H1 (cell line): ENCODE results near the gene SARNP. TPM values are rescaled to one million over a fixed set of nuclear protein-coding genes. Genes with fewer than 3 reads are reported as not detected.

ENCODE experiments used
- NRF1 ChIP-seq: IDR thresholded peaks from 2 replicates; pipeline ENCODE4 v1.6.1; 2011; ENCODE audit warnings: mild to moderate bottlenecking, low read depth, low read length, improper control_type of control experiment
- polyA plus RNA-seq, 7 experiments: library from polyadenylated mRNA; depleted of rRNA in 3 of 7; stranded (reverse) in 5 of 7; unstranded in 2 of 7; fragments of >200 nt in 5 of 7; fragments of 200-250 nt in 2 of 7; gene quantifications; 1 replicate in 5 of 7; 2 replicates in 1 of 7; 4 replicates in 1 of 7; pipeline versions ENCODE4 v1.2.1 to v1.2.3, GENCODE V29; 2011 to 2013; ENCODE audit warnings: missing spikeins in 2 of 7, mixed read lengths in 2 of 7
- total RNA-seq: library from RNA; stranded (reverse); fragmentation: NEBNext Ultra II Directional; extraction: Animal tissue kit (Norgen Biotek cat#: 25700); gene quantifications from 2 replicates; pipeline ENCODE4 v1.2.1, GENCODE V29; 2021

The SARNP gene
- total and polyA plus RNA-seq, 2 of the 8 experiments (the other 6 are each of a cell fraction or from before 2014, with no cell fraction given), result 114 to 226 TPM

GRCh38 chr12:55827806-55828205 lies 10.3 kb upstream of the SARNP start (continued):
- no peak for TF ChIP-seq NRF1
- TF ChIP-seq, all 59 proteins: peak for 0
